K562 (cell line): ENCODE measurements around the gene PVALEF.

Source experiments
- KLF1 ChIP-seq: fragments of 450-650 bp; IDR thresholded peaks from 2 replicates; pipeline ENCODE4 v1.6.1; 2016; ENCODE audit warnings: missing genetic modification characterization, missing compliant biosample characterization
- ZNF280B ChIP-seq: fragments of 250-450 bp; sonication (Bioruptor Pico); IDR thresholded peaks from 2 replicates; pipeline ENCODE4 v1.5.1; 2021; ENCODE audit warnings: mild to moderate bottlenecking

GRCh38 chr17:81231766-81232581 is 66.7 kb downstream of the PVALEF start:
- TF ChIP-seq KLF1 (tag) (no peak), ZNF280B (CRISPR knock-in tag) (no peak)
